Spleen (tissue), 10 donors: ENCODE data around the gene TNFSF18. TPM values are rescaled to one million over a fixed set of nuclear protein-coding genes. Genes with fewer than 3 reads are reported as not detected.

Source experiments
- polyA plus RNA-seq, 3 donors: library from polyadenylated mRNA; stranded (reverse); fragments of 200-250 nt; gene quantifications; one replicate each; pipeline ENCODE4 v1.2.1, GENCODE V29; 2013
- total RNA-seq, 7 donors: library from RNA; depleted of rRNA in 3 of 7; stranded (reverse); fragments of >200 nt in 3 of 7; fragmentation: NEBNext Ultra II Directional in 4 of 7; extraction: Animal tissue kit (Norgen Biotek cat#: 25700) in 4 of 7; gene quantifications; one replicate each; pipeline versions ENCODE4 v1.1.0 to v1.2.1, GENCODE V29; 2016 to 2021
- donor health status: healthy with polysubstance abuse.
- donor health status: DM: no; HTN: no; CAD: no; lungs with moderate emphysema.
- donor health status: DM: no; HTN: no; CAD: no.
- donor health status: Bipolar disorder and iron deficiency.
- donor health status: healthy.
- donor health status: DM: no; HTN: no; CAD: no.
- donor health status: DM: yes; HTN: yes; CAD: no.

TNFSF18 gene
- total and polyA plus RNA-seq, 10 donors: 0.13 to 0.42 (median 0.25) TPM; not detected in 6

Other genes starting within 250 kb of the TNFSF18 start
- gene TNFSF4, start 156.4 kb upstream of the TNFSF18 start, total RNA-seq: 10 to 100 TPM in 1 of 7 donors, 1 to 10 TPM in 6; 3.7 to 11.0 (median 5.3) TPM
- 1 to 10 TPM; 1.4 to 4.5 (median 3.0) TPM for gene TNFSF4, start 156.4 kb upstream of the TNFSF18 start, polyA plus RNA-seq